Activated gamma-delta T cell treated with anti-CD3 and anti-CD28 coated beads, Interleukin-2, amount 50 U/mL, for 16 hours (primary cell): ENCODE results near the gene HOXB1.
"Not testable (repeated sequence)": the region's sequence is repeated elsewhere in the genome, so short reads cannot be mapped to it uniquely, and the experiment has no call there.

Experiments used
- DNase-seq: peaks from one replicate; pipeline ENCODE4 v3.0.0-alpha.2; 2020; ENCODE audit warnings: low read depth

Gene HOXB1

GRCh38 chr17:48519427-48519826, 11.4 kb downstream of the HOXB1 start:
- DNase-seq: no peak

- DNase-seq: no peak
Measured at GRCh38 chr17:48517478-48517877, 13.3 kb downstream of the HOXB1 start.

DNA sequence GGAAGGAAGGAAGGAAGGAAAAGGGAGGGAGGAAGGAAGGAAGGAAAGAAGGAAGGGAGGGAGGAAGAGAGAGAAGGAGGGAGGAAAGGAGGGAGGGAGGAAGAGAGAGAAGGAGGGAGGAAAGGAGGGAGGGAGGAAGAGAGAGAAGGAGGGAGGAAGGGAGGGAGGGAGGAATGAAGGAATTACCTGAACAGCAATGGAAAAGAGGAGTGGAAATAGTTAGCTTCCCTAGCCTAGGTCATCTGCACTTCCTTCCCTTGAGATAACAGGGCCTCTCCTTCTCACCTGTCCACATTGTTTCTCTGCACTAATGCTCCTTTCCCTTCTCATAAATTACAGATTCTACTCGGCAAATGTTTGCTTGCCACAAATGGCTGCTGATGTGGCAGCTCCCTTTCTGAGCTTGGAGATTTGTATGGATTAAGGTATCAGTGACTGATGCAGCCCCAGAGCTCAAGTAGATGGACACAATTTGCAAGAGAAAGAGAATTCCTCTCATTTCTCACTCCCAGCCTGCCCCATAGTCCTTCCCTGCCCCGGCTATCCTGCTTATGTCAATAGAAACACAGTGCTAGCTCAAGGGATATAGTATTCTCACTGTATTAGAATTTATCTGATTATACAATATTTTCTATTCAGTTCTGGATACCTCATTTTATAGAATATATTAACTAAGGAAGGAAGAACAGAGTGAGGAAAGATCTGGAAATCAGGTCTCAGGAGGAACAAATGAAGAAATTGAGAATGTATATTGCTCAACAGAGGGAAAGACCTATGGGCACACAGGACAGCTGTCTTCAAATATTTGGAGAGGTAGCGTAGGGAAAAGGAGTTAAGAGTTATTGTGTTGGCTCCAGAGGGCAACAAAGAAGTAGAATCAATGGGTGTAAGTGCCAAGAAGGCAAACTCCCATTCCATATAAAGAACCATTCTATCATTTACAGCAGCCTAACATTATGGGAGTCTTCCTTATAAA, 14.6 kb downstream of the HOXB1 start:
- no peak for DNase-seq

GRCh38 chr17:48514477-48514876, 16.3 kb downstream of the HOXB1 start:
- DNase-seq: no peak

- DNase-seq: no peak
Measured at GRCh38 chr17:48513666-48514455, 16.9 kb downstream of the HOXB1 start.

DNA sequence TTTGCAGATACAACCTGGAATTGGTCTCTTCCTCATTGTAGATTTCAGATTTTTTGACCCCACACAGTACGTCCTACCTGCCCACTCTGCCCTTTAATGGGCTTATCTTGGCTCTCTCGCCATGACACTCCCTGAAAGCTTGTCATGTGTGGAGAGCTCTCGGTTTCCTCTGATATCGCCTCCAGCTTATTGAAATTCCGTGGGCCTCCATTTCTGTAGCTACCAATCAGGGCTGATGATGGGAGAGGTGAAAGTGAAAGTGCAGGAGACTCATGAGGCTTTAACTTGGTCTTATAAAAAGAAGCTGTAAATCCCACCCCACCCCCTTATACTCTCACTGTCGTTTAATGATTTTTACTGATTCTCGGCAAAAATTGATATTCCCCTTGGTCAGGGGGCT, 17.7 kb downstream of the HOXB1 start:
- no peak for DNase-seq

DNA sequence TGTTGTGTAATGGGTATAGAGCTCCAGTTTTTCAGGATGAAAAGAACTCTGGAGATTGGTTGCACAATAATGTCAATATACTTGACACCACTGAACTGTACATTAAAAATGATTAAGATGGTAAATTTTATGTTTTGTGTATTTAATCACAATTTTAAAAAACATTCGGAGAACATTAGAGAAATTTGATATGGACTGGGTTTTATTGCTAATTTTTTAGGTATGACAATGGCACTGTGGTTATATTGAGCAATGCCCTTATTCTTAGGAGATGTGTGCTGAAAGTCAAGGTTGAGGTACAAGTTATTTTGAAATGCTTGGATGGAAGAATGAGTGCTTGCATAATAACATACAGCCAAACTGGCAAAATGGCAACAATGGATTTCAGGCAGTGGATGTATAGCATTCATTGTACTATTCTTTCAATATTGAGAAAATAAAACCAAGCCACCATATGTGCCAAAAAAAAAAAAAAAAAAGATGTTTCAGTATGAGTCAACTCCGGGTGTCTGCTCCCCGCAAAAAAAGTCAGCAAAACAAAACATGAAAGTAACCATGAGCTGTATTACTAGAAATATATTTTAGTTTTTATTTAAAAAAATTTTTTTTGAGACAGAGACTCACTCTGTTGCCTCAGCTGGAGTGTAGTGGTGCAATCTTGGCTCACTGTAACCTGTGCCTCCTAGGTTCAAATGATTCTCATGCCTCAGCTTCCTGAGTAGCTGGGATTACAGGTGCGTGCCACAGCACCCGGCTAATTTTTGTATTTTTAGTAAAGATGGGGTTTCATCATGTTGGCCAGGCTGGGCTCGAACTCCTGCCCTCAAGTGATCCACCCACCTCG, 19.8 kb downstream of the HOXB1 start:
- no peak for DNase-seq

DNA sequence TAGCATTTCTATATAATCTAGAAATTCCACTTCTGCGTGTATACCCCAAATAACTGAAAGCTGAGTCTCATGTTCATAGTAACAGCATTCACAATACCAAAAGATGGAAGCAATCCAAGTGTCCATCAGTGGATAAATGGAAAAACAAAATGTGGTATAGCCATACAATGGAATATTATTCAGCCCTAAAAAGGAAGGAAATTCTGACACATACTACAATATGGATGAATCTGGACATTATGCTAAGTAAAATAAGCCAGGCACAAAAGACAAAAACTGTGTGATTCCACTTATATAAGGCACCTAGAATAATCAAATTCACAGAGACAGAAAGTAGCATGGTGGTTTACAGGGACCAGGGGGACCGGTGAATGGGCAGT, 20.4 kb downstream of the HOXB1 start:
- no peak for DNase-seq

DNA sequence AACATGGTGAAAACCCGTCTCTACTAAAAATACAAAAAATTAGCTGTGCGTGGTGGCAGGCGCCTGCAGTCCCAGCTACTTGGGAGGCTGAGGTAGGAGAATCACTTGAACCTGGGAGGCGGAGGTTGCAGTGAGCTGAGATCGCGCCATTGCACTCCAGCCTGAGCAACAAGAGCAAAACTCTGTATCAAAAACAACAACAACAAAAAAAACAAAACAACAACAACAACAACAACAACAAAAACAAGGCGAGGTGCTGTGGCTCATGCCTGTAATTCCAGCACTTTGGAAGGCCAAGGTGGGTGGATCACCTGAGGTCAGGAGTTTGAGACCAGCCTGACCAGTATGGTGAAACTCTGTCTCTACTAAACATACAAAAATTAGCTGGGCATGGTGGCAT, 21.1 kb downstream of the HOXB1 start:
- not testable (repeated sequence) for DNase-seq

DNA sequence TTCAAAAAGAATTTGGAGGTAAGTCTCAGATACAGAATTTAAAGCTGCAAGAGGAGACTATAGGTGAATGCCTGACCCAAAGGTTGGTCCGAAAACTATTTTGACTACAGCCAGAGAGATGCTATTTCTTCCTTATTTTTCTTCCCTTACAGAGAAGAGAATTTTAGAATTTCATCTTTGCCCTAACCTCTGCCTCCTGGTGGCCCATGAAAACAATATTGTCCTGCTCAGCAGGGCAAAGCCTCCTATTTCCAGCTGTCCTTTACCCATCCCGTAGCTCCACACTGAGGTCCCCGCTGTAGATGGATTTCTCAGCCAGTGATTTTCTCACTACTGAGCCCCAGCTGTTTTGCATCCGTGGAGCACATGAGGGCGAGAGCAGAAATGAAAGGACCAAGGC, 24.6 kb downstream of the HOXB1 start:
- no peak for DNase-seq

DNA sequence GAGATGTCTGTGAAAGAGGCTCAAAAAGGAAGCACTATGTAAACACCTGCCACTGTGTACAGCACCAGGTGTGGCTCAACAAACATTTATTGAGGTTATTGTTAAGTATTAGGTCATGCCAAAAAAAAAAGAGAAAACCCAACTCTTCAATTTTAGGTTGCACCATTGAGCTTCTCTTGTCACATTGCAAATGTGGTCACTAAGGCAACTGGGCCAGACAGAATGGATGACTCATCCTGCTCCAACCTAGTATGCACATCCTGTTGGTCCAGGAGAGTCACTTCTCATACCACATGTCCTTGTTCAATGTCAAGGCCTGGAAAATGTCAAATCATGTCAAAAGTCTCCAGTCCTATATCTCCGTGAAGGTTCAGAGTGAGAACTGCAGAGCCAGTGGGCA, 25.0 kb downstream of the HOXB1 start:
- DNase-seq: no peak

DNA sequence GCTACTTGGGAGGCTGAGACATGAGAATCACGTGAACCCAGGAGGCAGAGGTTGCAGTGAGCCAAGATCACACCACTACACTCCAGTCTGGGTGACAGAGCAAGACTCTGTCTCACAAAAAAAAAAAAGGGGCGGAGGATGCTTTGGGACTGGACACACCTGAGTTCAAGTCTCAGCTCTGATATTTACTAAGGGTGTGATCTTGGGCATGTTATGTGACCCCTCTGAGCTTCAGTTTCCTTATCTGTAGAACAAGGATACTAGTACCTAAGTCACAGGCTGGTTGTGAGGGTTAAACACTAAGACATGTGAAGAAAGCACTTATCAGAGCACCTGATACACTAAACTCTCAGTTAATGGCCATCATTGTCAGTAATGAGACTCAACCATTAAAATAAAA, 25.9 kb downstream of the HOXB1 start:
- no peak for DNase-seq

- no peak for DNase-seq
Measured at GRCh38 chr17:48503747-48504146, 27.1 kb downstream of the HOXB1 start.

GRCh38 chr17:48502901-48503300, 27.9 kb downstream of the HOXB1 start:
- no peak for DNase-seq

DNA sequence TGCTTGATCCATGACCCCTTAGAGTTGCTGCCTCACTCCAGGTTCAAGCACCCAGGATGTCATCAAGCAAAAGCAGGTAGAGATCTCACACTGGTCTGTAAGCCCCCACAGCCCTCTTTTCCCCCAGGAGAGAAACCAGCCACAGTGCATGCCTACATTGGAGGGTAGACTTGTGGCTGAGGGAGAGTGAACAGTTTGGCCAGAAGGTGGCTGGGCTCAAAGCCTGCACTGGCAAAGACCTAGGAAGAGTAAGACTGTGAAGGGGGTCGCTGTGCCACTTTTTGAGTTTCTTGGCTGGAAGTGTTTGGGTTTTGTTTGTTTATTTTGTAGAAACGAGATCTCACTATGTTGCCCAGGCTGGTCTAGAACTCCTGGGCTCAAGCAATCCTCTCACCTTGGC, 28.5 kb downstream of the HOXB1 start:
- no peak for DNase-seq

GRCh38 chr17:48500435-48501426, 30.1 kb downstream of the HOXB1 start:
- no peak for DNase-seq

GRCh38 chr17:48499735-48500434, 30.9 kb downstream of the HOXB1 start:
- DNase-seq: no peak

- DNase-seq: no peak
Measured at GRCh38 chr17:48499248-48499647, 31.6 kb downstream of the HOXB1 start.

GRCh38 chr17:48498164-48498850, 32.5 kb downstream of the HOXB1 start:
- DNase-seq: no peak

DNA sequence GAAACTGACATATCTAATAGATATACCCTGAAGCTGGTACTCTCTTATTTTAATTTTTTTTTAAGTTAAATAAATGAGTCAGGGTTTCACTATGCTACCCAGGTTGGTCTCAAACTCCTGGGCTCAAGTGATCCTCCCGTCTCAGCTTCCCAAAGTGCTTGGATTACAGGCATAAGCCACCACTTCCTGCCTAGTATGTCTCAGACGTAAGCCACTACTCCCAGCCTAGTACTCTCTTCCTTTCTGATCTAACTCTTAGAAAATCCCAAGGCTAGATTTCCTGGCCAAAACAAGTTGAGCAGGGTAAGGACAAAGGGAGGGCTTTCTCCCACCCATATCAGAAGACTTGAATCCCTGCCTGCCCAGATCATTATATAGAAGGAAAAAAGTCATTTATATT, 33.7 kb downstream of the HOXB1 start:
- DNase-seq: no peak
